Femur (tissue), 1 donor: ENCODE measurements around the gene SPOCD1.

Experiments used
- DNase-seq: peaks from one replicate; pipeline ENCODE4 v3.0.0-alpha.2; 2017

Gene SPOCD1

GRCh38 chr1:31754397-31754796 is 61.4 kb downstream of the SPOCD1 start:
- DNase-seq: no peak

GRCh38 chr1:31753707-31754349 is 62.0 kb downstream of the SPOCD1 start:
- DNase-seq: peak; percentile 85

- peak; percentile 42 for DNase-seq
These were observed 62.8 kb downstream of the SPOCD1 start for GRCh38 chr1:31752952-31753475.

DNA sequence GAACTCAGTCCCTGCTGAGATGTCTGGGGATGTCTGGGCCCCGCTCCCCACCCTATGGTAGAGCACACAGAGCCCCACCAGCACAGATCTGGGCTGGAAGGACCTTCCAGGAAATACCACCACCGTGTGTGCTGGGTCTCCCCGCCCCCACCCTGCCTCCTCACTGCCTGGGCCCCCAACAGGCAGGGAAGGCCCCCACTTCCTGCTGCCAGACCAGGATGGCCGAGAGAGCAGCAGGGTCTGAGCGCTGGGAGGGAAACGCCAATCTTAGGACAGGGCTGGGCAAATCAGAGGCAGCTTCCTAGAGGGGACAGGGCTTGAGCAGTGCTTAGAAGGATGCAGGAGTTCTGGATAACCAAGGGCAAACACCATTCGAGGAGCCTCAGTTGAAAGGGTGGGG is 63.6 kb downstream of the SPOCD1 start:
- no peak for DNase-seq

DNA sequence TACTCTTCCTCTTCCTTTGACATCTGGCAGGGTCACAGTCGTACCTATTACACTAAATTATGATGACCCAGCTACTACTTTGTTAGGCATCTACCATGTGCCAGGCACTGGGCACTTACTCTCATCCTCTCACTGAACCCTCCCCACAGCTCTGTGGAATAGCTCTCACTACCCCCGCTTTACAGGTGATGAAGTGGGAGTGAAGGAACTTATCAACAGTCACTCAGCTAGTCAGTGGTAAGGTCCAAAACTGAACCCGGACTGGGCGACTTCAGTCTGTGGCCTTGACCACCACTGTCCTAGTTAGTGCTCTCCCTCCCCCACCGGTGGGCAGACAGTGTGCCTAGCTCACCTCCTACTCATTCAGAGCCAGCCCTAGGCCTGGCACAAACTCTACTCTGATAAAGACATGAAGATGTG is 64.0 kb downstream of the SPOCD1 start:
- DNase-seq: no peak

GRCh38 chr1:31750858-31751510 is 64.8 kb downstream of the SPOCD1 start:
- no peak for DNase-seq

GRCh38 chr1:31749785-31750735 is 65.8 kb downstream of the SPOCD1 start:
- DNase-seq: no peak

DNA sequence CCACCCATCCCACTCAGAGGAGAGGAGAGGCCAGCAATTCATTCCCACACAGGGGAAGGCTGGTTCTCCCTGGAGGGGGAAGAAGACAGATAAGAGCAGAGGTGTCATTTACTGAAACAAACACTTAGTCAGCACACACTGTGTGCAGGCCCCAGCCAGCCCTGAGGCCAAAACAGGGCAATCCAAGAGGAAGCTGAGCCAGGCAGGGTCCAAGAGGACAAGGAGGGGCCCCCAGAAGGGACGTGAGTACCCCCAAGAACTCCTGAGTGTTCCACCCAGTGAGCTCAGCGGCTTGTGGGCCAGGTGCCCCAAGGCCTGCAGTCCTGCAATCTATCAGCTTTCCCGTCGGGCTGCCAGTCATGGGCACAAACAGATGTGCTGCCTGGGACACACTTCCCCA is 67.5 kb downstream of the SPOCD1 start:
- no peak for DNase-seq

DNA sequence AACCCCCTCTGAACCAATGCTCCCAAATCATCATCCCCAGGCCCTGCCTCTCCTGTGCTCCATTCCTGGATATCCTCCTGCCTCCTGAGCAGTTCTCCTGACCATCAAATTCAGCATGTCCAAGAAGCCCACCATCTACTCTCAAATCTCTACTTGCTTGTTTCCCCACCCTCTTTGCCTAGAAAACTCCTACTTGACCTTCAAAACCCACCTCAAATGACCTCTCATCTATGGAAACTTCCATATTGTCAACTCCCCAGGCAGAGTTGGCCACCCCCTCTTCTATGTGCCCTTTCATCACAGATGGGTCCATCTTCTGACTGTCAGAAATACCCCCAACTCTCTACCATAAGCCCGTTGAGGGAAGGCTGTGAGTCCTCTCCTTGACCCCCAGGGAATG is 68.5 kb downstream of the SPOCD1 start:
- DNase-seq: no peak

- DNase-seq: no peak
These were observed 69.1 kb downstream of the SPOCD1 start for GRCh38 chr1:31746687-31747086.

GRCh38 chr1:31745946-31746670 is 69.7 kb downstream of the SPOCD1 start:
- DNase-seq: peak; percentile 54

DNA sequence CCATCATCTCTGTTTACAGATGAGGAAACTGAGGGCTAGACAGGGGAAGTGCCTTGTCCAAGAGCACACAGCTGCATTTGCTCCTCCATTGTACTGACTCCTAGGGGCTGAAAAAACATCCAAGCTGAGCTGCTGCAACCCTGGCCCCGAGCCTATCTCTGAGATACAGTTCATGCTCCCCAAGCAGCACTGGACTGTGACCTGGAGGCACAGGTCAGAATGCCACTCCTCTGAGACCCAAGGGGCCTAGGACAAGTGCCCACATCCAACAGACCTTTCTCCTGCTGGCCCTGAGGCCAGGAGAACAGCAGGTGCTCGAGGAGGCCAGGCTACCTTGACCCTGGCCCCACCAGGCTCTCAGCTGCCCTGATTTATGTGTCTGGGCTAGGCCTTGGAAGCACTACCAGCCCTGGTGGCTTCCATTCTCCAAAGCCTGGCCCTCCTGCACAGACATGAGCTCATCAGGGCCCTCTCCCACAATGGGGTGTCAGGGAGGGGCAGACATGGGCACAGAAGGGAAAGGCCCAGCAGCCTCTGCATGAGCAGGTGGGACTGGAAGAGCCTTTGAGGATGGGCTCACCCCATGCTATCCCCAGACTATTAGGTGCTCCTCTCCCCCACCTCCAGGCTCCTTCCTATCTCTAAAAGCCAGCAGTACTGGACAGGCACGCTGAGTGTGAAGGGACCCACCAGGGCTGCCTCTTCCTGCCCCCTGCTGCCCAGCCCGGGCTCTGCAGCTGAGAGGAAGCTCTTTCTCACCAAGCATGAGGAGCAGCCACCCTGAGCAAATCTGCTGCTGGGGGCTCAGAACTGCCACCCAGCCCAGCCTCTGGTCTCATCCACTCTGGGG is 70.5 kb downstream of the SPOCD1 start:
- DNase-seq: peak; percentile 78

DNA sequence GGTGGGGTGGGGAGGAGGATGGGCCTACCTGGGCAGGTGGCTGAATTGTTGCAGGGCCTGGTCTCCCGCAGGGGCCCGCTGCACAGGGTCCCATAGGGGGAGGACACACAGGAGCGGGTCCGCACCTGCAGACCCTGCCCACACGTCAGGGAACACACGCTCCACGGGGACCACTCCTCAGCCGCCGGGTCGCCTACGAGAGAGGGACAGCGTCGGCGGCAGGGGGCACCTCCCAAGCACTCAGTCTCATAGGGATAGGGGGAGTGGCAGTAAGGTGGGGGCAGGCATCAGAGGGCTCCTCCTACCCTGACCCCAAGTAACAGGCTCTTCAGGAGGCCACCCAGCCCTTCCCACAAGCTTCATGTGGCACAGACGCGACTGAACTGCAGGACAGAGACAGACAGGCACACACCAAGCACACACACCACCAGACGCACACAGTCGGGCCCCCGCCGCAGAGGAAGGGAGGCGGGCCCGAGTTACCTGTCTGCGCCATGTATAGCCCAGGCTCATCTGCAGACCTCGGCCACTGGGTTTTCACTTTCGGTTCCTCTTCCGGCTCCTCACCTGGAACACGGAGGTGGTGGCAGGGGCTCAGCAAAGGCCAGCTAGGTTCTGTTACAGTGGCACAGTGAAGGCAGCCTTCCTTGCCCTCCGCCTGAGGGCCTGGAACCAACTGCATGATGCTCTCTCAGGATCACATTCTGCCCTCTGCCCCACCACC is 71.5 kb downstream of the SPOCD1 start:
- no peak for DNase-seq

DNA sequence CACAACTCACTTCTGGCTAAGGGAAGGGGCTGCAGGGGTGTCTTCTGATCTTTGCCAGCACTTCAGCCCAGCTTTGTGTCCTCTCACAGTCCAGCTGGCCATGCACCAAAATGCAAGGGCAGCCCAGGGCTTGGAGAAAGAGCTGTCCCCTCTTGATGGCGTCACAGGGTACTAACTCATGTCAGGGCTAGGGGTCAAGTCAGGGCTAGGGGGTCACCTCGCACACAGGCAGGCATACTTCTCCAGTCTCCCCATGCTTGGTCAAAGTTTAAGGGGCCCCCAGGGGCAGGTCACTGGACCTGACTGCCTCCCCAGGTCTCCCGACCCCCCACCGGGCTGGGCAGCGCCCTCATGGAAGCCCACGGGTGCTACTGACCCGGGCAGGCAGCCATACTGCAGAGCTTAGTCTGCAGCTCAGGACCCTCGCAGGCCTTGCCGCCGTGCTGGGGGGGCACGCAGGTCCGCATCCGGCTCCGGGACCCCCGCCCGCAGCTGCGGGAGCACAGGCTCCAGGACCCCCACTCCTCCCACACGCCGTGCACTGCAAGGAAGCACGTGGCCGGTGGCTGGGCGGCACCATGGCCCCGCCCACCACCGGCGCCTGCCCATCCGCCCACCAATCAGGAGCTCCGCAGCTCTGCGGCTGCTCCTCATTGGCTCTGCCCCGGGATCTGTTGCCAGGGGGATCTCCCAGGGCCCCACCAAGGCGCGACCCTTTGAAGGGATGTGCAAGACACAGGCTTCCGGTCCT is 73.2 kb downstream of the SPOCD1 start:
- no peak for DNase-seq
